Adrenal gland (tissue), 12 donors: ENCODE results near the gene ITGBL1. TPM values are rescaled to one million over a fixed set of nuclear protein-coding genes. Genes with fewer than 3 reads are reported as not detected.

Experiments
- DNase-seq, 7 donors: peaks; one replicate each; pipeline ENCODE4 v3.0.0-alpha.2; 2019 to 2020
- H3K27ac ChIP-seq, 5 donors: fragments of 200-600 bp; sonication (generic) in 4 of 5; 1 replicate in 3 of 5; 2 replicates in 2 of 5; pipeline versions ENCODE4 v1.5.1 to v1.8.0; 2016 to 2020; ENCODE audit warnings: mild to moderate bottlenecking in 1 of 5
- H3K27me3 ChIP-seq: fragments of 200-600 bp; 2 replicates; pipeline ENCODE4 v1.8.0; 2021
- H3K36me3 ChIP-seq, 2 donors: fragments of 200-600 bp; replicated peaks in 1 of 2; 1 replicate in 1 of 2; 2 replicates in 1 of 2; pipeline versions ENCODE4 v1.5.1 to v1.8.0; 2018 to 2022
- H3K4me1 ChIP-seq, 2 donors: fragments of 200-600 bp; replicated peaks in 1 of 2; 1 replicate in 1 of 2; 2 replicates in 1 of 2; pipeline versions ENCODE4 v1.5.1 to v1.8.0; 2018 to 2021
- H3K4me3 ChIP-seq, 4 donors: fragments of 200-600 bp; sonication (generic) in 3 of 4; one replicate each; pipeline ENCODE4 v1.5.1; 2016 to 2018
- H3K9me3 ChIP-seq, 3 donors: fragments of 200-600 bp; sonication (generic) in 1 of 3; replicated peaks in 1 of 3; 1 replicate in 2 of 3; 2 replicates in 1 of 3; pipeline versions ENCODE4 v1.5.1 to v1.8.0; 2016 to 2021
- CTCF ChIP-seq, 6 experiments: fragments of 450-650 bp in 4 of 6; fragments of 200-600 bp in 2 of 6; sonication (generic) in 1 of 6; IDR thresholded peaks; 1 replicate in 5 of 6; 2 replicates in 1 of 6; pipeline versions ENCODE4 v1.5.1 to v1.8.0; 2016 to 2021; ENCODE audit warnings: antibody characterized with exemption in 6 of 6, mild to moderate bottlenecking in 2 of 6, moderate library complexity in 1 of 6
- POLR2A ChIP-seq, 2 donors: fragments of 450-650 bp; IDR thresholded peaks; one replicate each; pipeline ENCODE4 v1.6.1; 2017; ENCODE audit warnings: antibody characterized with exemption in 2 of 2, mild to moderate bottlenecking in 2 of 2, moderate library complexity in 1 of 2
- WGBS, 4 donors: extraction: QIAGEN DNeasy Blood & Tissue Kit in 2 of 4; methylation state at CpG; one replicate each; pipeline versions ENCODE4 v1.1.5 to v1.1.7; 2013 to 2017; 5-methylcytosine and 5-hydroxymethylcytosine counted together
- intact Hi-C, 2 donors: fragments of 100-400 bp; cut with DNase I; formaldehyde crosslinking; loops; one replicate each; pipeline versions ENCODE4 v1.14.1 to v1.15.0; 2022 to 2023
- polyA plus RNA-seq, 3 donors: library from polyadenylated mRNA; stranded (reverse); fragments of 200-250 nt in 2 of 3; fragments of 350-450 nt in 1 of 3; fragmentation: Illumina TruSeq in 1 of 3; extraction: RNeasy Lipid Tissue Mini Kit (QIAGEN cat#74804) in 1 of 3; gene quantifications; one replicate each; pipeline ENCODE4 v1.2.3, GENCODE V29; 2013 to 2014
- total RNA-seq, 9 donors: library from RNA; depleted of rRNA in 4 of 9; stranded (reverse); fragments of >200 nt in 4 of 9; fragments of 120-200 nt in 1 of 9; fragmentation: NEBNext Ultra II Directional in 1 of 9; extraction: Animal tissue kit (Norgen Biotek cat#: 25700) in 1 of 9; gene quantifications; one replicate each; pipeline versions ENCODE4 v1.1.0 to v1.2.4, GENCODE V29; 2013 to 2023
- donor health status: healthy with polysubstance abuse.
- donor health status: Bipolar disorder and iron deficiency.
- donor health status: DM: yes; HTN: yes; CAD: no.
- donor health status: DM: no; HTN: no; CAD: no.
- donor health status: DM: no; HTN: no; CAD: no.
- donor health status: DM: yes; HTN: yes; CAD: no.

Gene ITGBL1
- total and polyA plus RNA-seq, 12 donors = 1.4 to 8.3 (median 4.8) TPM

GRCh38 chr13:101521371-101521770 lies 68.9 kb downstream of the ITGBL1 start:
- no peak for TF ChIP-seq CTCF (IDR thresholded peaks at IDR 0.05)
- TF ChIP-seq POLR2A (IDR thresholded peaks at IDR 0.05) = no peak
- Histone ChIP-seq H3K27me3 (no peaks in the 10 kb centered on the region), H3K27ac (no peak overlapping the region), H3K4me1 (no peaks in the 10 kb centered on the region), H3K36me3 (no peaks in the 10 kb centered on the region), H3K9me3 (no peaks in the 10 kb centered on the region), H3K4me3 (no peak overlapping the region)
- DNase-seq = no peak
- intact Hi-C loops = no loop called here
- WGBS, 4 donors = 77 to 82% (median 80%) methylated on average over 6 of the region's 6 CpGs

GRCh38 chr13:101522607-101523006 lies 70.1 kb downstream of the ITGBL1 start:
- TF ChIP-seq CTCF (IDR thresholded peaks at IDR 0.05) (no peak), POLR2A (IDR thresholded peaks at IDR 0.05) (no peak)
- Histone ChIP-seq H3K27ac (no peak overlapping the region), H3K9me3 (no peaks in the 10 kb centered on the region), H3K4me3 (no peak overlapping the region), H3K4me1 (no peaks in the 10 kb centered on the region), H3K27me3 (no peaks in the 10 kb centered on the region), H3K36me3 (no peaks in the 10 kb centered on the region)
- whole genome bisulfite sequencing, 4 donors = 85 to 90% (median 89%) methylated on average over 5 of the region's 5 CpGs
- intact Hi-C loops = no loop called here
- no peak for DNase-seq

- 56 to 62% (median 57%) methylated on average over 8 of the region's 8 CpGs for WGBS, 4 donors
- H3K27me3 ChIP-seq = no peaks in the 10 kb centered on the region
- H3K4me3 ChIP-seq = no peak overlapping the region
- no peaks in the 10 kb centered on the region for H3K9me3 ChIP-seq
- intact Hi-C loops = no loop called here
- H3K27ac ChIP-seq = no peak overlapping the region
- DNase-seq = no peak
- H3K4me1 ChIP-seq = no peaks in the 10 kb centered on the region
- H3K36me3 ChIP-seq = no peaks in the 10 kb centered on the region
- TF ChIP-seq POLR2A (IDR thresholded peaks at IDR 0.05) (no peak), CTCF (IDR thresholded peaks at IDR 0.05) (no peak)
Observed at GRCh38 chr13:101523154-101524131, 71.0 kb downstream of the ITGBL1 start.

GRCh38 chr13:101527130-101527529 lies 74.7 kb downstream of the ITGBL1 start:
- H3K9me3 ChIP-seq = no peaks in the 10 kb centered on the region

More at GRCh38 chr13:101527130-101527529, 74.7 kb downstream of the ITGBL1 start:
- no peak for DNase-seq
- TF ChIP-seq CTCF (IDR thresholded peaks at IDR 0.05) = no peak
- no peak for TF ChIP-seq POLR2A (IDR thresholded peaks at IDR 0.05)
- Histone ChIP-seq H3K4me3 (no peak overlapping the region), H3K27ac (no peak overlapping the region), H3K36me3 (no peaks in the 10 kb centered on the region), H3K27me3 (no peaks in the 10 kb centered on the region), H3K4me1 (no peaks in the 10 kb centered on the region)
- intact Hi-C loops = no loop called here
